ENCODE results near the gene LONP1. TPM values are rescaled to one million over a fixed set of nuclear protein-coding genes. Genes with fewer than 3 reads are reported as not detected.

Gene LONP1
- total and polyA plus RNA-seq, 12 donors, result 177 to 523 (median 373) TPM

DNA sequence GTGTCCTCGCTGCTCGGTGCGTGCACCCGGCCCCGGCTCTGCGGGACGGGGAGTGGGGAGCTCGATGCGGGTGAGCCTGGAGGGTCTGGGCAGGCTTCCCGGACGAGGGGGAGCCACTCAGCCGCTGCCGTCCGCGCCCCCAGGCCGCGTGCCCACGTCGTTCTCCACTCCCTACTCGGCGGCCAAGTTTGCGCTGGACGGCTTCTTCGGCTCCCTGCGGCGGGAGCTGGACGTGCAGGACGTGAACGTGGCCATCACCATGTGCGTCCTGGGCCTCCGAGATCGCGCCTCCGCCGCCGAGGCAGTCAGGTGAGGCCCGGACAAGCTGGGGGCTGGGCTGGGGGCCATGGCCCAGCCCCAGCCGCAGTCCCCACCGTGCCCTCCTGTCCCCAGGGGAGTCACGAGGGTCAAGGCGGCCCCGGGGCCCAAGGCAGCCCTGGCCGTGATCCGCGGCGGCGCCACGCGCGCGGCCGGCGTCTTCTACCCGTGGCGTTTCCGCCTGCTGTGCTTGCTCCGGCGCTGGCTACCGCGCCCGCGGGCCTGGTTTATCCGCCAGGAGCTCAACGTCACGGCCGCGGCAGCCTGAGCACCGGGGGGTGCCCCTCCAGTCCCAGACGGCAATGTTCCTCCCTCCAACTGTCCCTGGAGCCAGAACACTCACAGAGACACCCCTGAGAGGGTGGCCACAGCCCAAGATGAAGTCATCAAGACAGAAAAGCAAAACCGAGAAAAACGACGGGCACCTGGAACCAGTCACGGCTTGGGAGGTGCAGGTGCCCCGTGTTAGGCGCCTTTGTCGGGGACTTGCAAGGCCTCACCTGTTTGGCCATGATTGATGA is 32.4 kb downstream of the LONP1 start:
- H3K4me3 ChIP-seq, result peak overlapping the region in 1 of 4 donors; percentile 49
- WGBS, 4 donors, result 49 to 81% (median 58%) methylated on average over 22 to 76 of the region's 76 CpGs
- no peaks in the 10 kb centered on the region for H3K27me3 ChIP-seq
- no peaks in the 10 kb centered on the region for H3K9me3 ChIP-seq (replicated peaks in 1 of 3)
- peak overlapping the region in 4 of 5 donors; percentile 64 to 93 (median 82) for H3K27ac ChIP-seq
- DNase-seq, result peak in 3 of 7 donors; percentile 46 to 59 (median 52)
- TF ChIP-seq POLR2A (IDR thresholded peaks at IDR 0.05) (no peak), CTCF (IDR thresholded peaks at IDR 0.05) (peak in 1 of 6 experiments; percentile 8)
- peaks cover 12 to 24% of the 10 kb centered on the region in 2 donors for H3K4me1 ChIP-seq (replicated peaks in 1 of 2)
- intact Hi-C loops (cut with DNase I), result no loop called here
- peaks cover 0 to 11% of the 10 kb centered on the region in 2 donors for H3K36me3 ChIP-seq (replicated peaks in 1 of 2)

DNA sequence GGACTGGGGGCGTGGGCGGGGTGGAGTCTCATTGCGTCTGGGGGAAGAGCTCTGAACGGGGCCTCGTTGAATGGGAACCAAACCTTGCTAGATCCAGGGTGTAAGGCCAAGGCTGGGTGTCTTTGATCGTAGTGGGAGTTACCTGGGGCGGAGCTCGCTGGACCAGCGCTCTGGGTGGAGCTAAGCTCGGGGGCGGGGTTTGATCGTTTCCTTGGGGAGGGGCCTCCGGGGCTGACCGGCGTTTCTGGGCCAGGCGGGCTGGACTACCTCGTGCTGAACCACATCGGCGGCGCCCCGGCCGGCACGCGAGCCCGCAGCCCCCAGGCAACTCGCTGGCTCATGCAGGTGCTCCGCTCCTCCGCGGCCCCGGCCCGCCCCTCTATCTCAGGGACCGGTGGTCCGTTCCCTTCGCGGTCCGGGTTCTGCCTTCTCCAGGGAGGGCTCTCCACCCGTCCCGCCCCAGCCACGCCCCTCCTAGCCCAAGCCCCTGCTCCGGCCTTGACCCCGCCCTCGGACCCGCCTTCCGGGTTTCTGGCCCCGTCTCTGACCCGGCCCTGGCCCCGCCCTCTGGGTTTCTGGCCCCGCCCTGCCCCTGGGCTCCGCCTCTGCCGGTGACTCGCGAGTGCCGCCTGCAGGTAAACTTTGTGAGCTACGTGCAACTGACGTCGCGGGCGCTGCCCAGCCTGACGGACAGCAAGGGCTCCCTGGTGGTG is 33.1 kb downstream of the LONP1 start:
- Histone ChIP-seq H3K4me3 (peak overlapping the region in 2 of 4 donors; percentile 4 to 49), H3K9me3 (replicated peaks in 1 of 3) (no peaks in the 10 kb centered on the region), H3K27me3 (no peaks in the 10 kb centered on the region), H3K4me1 (replicated peaks in 1 of 2) (peaks cover 5 to 16% of the 10 kb centered on the region in 2 donors), H3K27ac (peak overlapping the region; percentile 64 to 93 (median 74)), H3K36me3 (replicated peaks in 1 of 2) (peaks cover 0 to 4% of the 10 kb centered on the region in 2 donors)
- peak; percentile 97 to 99 (median 98) for DNase-seq
- intact Hi-C loops (cut with DNase I), result no loop called here
- 0 to 1% (median 1%) methylated on average over 33 to 59 of the region's 59 CpGs; no CpG with 5 or more reads in 1 of the 4 donors for WGBS, 4 donors
- peak; percentile 68 to 91 (median 76) for TF ChIP-seq CTCF (IDR thresholded peaks at IDR 0.05)
- peak in 1 of 2 donors; percentile 41 for TF ChIP-seq POLR2A (IDR thresholded peaks at IDR 0.05)

GRCh38 chr19:5686326-5686646 is 33.7 kb downstream of the LONP1 start:
- intact Hi-C loops (cut with DNase I), result no loop called here
- Histone ChIP-seq H3K9me3 (replicated peaks in 1 of 3) (no peaks in the 10 kb centered on the region), H3K36me3 (replicated peaks in 1 of 2) (no peaks in the 10 kb centered on the region), H3K27me3 (no peaks in the 10 kb centered on the region), H3K4me3 (peak overlapping the region in 2 of 4 donors; percentile 4 to 49), H3K4me1 (replicated peaks in 1 of 2) (peaks cover 3 to 11% of the 10 kb centered on the region in 2 donors), H3K27ac (peak overlapping the region in 4 of 5 donors; percentile 64 to 93 (median 82))
- DNase-seq, result no peak
- TF ChIP-seq CTCF (IDR thresholded peaks at IDR 0.05) (no peak), POLR2A (IDR thresholded peaks at IDR 0.05) (no peak)
- 0 to 18% (median 9%) methylated on average over 1 to 16 of the region's 16 CpGs for WGBS, 4 donors
